SU-DHL-6 (cell line): ENCODE results near the gene POFUT2.

Experiments
- EZH2phosphoT487 ChIP-seq: fragments of 200-600 bp; sonication (generic), shearing (Covaris generic); conservative IDR thresholded peaks from 2 replicates; pipeline ENCODE4 v1.6.1; 2018; ENCODE audit warnings: mild to moderate bottlenecking, antibody characterized with exemption, low read length, moderate library complexity, mixed read lengths
- TF ChIP-seq, protein P1 (sequence below): fragments of 200-600 bp; sonication (generic); IDR thresholded peaks from one replicate; pipeline ENCODE4 v1.5.1; 2017; ENCODE audit warnings: antibody characterized with exemption, mild to moderate bottlenecking, low read length, moderate library complexity; ENCODE audit not compliant: insufficient read depth, poor library complexity, severe bottlenecking

DNA sequence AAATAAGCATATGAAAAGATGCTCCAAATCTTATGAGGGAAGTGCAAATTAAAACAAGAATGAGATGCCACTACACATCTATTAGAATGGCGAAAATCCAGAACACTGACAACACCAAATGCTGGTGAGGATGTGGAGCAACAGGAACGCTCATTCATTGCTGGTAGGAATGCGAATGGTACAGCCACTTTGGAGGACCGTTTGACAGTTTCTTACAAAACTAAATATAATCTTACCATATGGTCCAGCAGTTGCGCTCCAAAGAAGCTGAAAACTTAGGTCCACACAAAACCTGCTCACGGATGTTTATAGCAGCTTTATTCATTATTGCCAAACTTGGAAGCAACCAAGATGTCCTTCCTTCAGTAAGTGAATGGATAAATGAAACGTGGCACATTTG is 50.3 kb downstream of the POFUT2 start:
- TF ChIP-seq, protein P1, sequence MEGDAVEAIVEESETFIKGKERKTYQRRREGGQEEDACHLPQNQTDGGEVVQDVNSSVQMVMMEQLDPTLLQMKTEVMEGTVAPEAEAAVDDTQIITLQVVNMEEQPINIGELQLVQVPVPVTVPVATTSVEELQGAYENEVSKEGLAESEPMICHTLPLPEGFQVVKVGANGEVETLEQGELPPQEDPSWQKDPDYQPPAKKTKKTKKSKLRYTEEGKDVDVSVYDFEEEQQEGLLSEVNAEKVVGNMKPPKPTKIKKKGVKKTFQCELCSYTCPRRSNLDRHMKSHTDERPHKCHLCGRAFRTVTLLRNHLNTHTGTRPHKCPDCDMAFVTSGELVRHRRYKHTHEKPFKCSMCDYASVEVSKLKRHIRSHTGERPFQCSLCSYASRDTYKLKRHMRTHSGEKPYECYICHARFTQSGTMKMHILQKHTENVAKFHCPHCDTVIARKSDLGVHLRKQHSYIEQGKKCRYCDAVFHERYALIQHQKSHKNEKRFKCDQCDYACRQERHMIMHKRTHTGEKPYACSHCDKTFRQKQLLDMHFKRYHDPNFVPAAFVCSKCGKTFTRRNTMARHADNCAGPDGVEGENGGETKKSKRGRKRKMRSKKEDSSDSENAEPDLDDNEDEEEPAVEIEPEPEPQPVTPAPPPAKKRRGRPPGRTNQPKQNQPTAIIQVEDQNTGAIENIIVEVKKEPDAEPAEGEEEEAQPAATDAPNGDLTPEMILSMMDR = no peak
- no peak for TF ChIP-seq EZH2phosphoT487
